Stimulated activated CD4-positive, alpha-beta T cell treated with anti-CD3 and anti-CD28 coated beads, Interleukin-2, amount 100 ng/mL, for 24 hours (primary cell): Measurements from ENCODE around the gene SLC31A1.
A peak's percentile ranks its signal among the peaks of the same experiment; 100 is the strongest.
"Not testable (repeated sequence)": the region's sequence is repeated elsewhere in the genome, so short reads cannot be mapped to it uniquely, and the experiment has no call there.

ENCODE experiments used
- DNase-seq, 2 donors: peaks; one replicate each; pipeline ENCODE4 v3.0.0-alpha.2; 2020

SLC31A1 gene

DNA sequence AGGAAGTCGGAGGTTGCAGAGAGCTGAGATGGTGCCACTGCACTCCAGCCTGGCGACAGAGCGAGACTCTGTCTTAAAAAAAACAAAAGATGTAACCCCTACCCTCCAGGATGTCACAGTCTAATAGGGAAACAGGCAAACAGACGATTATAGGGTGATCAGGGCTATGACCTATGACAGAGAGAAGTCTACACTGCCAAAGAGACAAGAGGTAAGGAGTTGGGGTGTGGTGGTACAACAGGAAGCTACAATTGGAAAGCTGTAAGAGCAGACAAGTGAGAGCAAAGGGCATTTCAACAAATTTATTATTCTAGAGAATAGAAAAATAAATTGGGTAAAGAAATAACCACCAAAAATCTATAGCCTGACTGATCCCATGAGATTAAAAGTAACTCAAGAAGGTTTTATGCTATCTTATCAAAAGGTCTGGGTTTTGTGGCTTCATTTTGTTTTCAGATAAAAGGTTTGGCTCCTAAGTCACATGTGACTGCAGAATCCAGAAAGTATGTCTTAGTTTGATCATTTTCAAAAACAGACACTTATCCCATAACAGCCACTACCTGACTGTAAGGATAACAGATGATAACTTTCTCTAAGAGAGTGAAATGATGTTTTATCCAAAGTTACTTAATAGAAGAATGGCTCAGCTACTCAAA lies 46.7 kb downstream of the SLC31A1 start:
- no peak for DNase-seq

DNA sequence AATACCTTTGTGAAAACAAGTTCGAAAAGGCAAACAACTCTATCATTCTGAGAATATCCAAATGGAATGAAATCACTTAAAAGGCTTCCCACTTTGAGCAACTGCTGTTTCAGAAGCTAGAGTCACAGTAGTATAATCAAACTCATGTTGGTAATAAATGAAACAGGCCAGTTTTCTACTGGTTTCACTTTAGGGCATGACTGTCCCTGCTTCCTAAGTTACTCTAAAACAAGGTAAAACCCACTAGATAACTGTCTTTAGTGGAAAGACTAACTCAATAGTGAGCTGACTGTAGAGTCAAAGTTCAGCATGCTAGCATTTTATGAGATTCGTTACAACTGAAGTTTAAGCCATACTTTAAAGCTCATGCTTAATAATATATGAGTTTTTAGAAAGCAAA lies 48.0 kb downstream of the SLC31A1 start:
- no peak for DNase-seq

DNA sequence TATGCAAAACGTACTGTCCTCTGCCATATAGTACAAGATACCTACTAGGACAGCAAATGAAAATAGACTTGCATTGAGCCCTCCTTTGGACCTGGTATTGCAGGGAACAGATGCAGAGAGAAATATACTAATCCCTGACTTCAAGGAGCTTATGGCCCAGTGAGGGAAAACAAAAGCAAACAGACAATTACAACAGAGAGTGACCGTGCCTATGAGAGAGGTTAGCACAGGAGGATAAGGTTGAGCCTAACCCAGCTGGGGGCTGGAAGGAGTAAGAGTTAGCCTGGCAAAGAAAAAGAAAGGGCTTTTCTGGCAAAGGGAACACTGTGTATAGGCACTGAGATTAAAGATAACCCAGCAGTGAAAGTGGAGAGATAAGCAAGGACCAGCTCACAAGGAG lies 48.5 kb downstream of the SLC31A1 start:
- DNase-seq: no peak

DNA sequence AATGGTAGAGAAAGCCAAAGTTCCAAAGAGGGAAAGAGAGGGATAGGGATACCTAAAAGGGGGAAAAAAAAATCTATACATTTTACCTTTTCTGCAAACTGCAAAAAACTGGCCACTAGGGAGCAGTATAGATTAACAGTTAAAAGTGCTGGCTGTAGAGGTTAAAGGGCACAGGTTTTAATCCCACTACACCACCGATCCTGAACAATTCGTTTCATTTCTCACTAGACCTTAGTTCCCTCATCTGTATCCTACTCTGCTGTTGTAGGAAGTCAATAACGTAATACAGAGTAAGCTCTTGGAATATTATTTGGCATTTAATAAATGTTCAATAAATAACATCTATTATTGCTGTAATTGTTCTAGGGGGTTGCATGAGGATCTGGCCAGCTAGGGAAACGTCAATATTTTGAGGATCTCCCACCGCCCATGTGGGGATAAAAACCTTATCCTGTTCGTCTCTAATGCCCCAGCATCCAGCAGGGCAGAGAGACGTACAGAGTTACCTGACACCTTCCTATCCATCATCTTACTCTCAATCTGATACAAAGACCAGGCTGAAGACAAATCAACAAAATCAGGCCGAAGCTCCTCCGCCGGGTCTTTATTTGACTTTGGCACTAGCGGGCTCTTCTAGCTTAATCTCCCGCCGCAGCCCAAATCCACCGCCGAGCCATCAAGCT lies 53.3 kb downstream of the SLC31A1 start:
- peak in 1 of 2 donors; percentile 36 for DNase-seq

DNA sequence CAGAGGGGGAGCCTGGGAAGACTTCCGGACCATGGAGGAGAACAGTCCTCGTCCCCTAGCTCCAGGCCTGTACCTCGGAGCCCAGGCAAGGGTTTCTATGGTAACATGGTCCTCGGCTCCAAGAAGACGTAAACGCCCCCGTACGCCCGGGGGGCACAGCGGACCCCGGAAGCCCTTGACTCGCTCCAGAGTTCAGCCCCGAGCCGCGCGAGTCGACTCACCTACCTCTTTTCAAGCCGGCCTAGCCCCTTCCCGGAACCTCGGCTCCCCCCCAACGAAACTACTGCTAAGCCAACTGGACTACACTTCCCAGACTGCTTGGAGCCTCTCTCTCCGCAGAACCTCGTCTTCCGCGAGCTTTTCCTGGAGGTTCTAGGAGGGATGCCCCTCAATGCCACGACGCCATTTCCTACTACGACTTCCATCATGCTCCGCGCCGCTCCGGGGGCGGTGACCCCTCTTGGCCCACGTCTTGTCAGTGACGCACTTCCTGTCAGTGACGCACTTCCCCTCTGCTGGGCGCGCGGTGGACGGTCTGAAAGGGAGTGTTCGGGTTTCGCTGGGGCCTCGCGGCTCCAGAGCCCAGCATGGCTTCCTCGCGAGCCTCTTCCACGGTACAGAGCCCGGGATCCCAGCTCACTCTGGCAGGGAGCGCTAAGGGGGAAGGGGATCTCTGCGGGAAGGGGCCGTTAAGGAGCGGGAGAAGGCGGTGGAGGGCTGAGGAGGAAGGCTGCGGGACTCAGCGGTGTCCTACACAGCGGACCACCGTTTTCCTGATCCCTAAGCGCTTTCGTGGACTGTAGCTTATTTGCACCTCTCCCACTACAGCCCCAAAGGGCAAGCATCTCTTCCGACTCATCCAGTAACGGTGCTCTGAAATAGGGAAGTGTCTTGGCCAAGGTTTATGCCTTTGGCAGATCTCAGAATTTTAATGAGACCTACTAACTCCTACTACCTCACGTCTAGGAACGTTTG lies 54.1 kb downstream of the SLC31A1 start, which contains the start of the genes CDC26 and PRPF4:
TSS of gene CDC26 (minus strand) at position 416 of the 975 bp plus-strand sequence. CDS start 3,065 bp downstream, outside the sequence.
TSS of gene PRPF4 (plus strand) at position 502 of the 975 bp plus-strand sequence. CDS start at position 588, 86 bp downstream.
- peak; percentile 96 to 97 for DNase-seq

DNA sequence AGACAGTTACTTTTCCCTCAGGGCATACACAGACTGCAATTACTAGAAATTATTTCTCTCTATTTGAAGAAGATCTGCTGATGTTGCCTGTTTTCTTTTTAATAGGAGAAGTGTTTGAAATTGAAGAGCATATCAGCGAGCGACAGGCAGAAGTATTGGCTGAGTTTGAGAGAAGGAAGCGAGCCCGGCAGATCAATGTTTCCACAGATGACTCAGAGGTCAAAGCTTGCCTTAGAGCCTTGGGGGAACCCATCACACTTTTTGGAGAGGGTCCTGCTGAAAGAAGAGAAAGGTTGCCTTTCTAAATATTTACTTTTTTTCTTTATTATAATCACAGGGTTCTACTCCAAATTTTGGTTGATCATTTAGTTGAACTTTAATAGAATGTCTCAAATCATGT lies 57.5 kb downstream of the SLC31A1 start:
- no peak for DNase-seq

DNA sequence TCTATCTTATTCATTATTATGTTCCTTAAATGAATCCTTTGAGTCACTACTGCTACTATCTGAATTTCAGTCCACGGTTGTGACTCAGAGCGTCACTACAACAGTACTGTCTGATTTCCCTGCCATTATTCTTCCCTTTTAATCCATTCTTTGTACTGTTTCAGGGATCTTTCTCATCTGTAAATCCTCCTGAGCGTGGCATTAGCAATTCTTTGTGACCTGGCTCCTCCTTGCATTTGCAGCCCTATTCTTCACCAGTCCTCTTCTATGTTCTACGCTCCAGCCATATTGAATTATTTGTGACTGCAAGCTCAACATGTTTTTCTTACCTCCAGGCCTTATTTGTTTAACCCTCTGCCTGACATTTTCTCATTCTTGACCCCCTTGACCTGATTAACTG lies 60.0 kb downstream of the SLC31A1 start:
- DNase-seq: no peak

DNA sequence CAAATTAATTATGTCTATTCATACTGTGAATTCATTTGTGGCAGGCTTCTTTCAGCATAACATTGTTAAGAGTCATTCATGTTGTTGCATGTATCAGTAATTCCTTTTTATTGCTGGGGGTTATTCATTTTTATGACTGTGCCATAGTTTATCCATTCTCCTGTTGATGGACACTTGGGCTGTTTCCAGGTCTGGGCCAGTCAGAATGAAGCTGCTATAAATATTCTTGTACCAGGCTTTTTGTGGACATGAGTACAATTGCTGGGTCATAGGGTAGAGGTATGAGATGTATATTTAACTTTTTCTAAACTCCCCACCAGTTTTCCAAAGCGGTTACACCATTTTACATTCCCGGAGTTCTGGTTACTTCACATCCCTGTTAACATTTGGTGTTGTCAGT lies 67.7 kb downstream of the SLC31A1 start:
- no peak for DNase-seq

DNA sequence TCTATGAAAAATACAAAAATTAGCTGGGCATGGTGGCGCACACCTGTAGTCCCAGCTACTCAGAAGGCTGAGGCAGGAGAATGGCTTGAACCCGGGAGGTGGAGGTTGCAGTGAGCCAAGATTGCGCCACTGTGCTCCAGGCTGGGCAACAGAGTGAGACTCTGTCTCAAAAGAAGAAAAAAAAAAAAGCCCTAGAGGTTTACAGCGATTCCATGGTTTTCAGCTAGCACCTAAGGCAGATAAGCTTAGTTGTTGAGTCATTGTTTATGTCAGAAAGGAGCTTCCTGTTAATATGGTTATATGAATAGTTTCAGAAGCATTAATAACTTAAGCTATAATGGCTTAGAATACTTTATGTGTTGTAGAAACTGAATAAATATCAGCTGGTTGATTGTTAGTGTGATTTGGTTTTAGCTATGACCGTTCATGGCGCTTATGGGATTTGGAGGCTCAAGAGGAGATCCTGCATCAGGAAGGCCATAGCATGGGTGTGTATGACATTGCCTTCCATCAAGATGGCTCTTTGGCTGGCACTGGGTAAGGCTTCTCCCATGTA lies 68.8 kb downstream of the SLC31A1 start:
- no peak for DNase-seq

DNA sequence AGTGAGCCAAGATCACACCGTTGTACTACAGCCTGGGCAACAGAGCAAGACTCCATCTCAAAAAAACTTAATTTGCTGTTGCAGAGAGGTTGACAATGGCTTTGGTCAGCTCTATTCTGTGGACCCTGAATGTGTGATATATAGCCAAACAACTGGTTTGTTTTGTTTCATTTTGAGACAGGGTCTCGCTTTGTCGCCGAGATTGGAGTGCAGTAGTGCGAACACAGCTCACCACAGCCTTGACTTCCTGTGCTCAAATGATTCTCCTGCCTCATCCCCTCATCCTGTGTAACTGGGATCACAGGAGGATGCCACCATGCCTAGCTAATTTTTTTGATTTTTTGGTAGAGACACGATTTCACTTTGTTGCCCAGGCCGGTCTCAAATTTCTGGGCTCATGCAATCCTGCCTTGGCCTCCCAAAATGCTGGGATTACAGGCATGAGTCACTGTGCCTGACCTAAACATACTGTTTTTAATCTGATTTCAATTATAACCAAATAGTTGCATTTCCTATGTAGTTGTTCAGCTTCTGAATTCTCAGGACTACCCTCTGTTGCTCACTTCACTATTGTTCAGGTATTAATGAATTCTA lies 72.0 kb downstream of the SLC31A1 start:
- DNase-seq: no peak

DNA sequence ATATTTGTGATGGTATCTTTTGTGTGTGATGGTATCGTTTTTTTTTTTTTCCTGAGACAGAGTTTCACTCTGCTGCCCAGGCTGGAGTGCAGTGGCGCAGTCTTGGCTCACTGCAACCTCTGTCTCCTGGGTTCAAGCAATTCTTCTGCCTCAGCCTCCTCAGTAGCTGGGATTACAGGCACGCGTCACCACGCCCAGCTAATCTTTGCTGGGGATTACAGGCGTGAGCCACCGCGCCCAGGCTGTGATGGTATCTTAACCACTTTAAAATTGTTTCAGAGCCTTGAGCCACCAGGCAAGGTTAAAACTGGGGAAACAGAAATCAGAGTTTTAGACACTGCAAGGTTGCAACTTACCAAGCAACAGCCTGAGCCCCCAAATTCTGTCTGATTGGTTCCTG lies 74.9 kb downstream of the SLC31A1 start:
- not testable (repeated sequence) for DNase-seq

DNA sequence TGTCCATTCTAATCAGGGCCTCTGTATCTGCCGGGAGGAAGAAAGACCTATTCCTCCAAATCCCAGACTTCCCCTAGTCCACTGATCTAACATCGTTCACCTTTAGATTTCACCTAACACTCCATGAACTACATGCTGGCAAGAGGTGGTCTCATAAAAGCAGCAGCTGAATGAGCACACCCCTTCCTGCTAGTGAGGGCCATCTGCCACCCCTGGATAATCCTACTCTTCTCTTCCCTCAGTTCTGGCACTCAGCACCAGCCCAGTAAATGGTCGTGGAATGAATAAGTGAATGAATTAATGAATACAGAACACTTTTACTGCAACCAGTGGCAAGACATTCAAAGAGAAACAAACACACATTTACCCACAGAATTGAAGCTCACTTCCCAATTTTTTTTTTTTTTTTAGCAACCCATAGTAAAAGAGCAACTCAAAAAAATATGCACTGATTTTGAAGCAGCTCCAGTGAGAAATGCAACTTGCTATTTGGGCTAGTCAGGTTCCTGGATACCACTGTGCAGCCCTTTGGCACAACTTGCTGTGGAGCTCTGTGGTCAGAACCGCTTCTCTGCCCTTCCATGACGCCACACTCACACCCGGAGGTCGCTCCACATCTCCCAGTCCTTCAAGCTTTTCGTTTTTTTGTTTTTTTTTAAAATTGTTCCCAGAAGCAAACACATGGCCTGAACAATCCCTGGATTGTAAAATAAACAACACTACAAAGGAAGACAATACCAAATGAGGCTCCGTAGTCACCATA lies 75.6 kb downstream of the SLC31A1 start:
- DNase-seq: no peak

DNA sequence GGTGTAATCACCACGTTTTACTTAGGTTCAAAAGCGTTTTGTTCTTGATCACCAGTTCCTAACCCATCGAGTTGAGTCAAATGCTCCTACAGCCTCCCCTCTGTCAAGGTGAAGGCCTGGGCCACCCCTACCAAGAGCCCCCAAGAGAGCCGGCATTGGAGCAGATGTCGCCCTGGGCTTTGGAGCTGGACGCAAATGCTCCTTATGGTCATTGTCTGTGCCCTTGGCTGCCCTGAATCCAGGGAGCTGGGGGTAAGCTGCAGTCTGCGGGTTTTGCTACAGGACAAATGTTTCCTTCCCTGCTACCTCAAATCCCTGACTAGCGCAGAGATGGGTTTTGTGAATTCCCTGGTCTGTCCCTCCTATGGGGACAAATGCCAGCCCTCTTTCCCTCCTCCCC lies 77.0 kb downstream of the SLC31A1 start:
- DNase-seq: no peak

DNA sequence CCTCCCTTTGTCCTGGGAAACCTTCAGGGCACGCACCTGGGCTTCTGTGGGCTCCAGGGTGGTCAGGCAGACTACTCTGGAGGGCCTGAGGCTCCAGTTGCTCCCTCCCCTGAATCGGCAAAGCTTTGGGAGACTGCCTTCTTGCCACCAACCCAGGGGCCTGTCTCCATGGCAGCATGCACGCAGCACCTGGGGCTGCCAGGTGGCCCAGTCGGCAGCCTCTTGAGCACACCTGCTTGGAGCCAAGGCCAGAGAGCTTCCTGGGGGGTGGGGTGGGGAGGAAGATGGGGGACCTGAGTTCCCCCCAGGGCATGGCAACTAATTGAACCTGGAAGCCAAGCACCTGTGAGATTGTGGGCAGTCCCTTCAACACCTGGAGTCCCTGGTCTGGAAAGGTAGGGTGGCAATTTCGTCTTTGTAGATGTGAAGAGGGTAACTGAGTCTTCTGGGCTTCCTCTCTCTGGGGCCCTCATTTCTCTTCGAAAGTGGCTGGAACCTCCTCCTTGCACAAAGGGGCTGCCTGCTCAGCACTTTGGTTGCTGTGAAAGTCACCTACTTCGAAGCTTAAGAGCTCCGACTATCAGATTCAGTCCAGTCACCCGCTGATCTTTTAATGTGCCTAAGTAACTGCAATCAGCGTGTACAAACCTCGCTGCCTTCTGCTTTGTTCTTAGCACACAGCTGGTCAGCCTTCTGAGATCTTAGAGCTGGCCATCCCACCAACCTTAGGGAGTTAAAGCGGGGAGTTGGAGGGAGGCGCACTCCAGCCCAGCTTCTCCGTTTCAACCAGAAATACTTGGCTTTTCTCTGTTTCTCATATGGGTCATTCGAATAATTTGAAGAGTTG lies 77.8 kb downstream of the SLC31A1 start:
- no peak for DNase-seq

DNA sequence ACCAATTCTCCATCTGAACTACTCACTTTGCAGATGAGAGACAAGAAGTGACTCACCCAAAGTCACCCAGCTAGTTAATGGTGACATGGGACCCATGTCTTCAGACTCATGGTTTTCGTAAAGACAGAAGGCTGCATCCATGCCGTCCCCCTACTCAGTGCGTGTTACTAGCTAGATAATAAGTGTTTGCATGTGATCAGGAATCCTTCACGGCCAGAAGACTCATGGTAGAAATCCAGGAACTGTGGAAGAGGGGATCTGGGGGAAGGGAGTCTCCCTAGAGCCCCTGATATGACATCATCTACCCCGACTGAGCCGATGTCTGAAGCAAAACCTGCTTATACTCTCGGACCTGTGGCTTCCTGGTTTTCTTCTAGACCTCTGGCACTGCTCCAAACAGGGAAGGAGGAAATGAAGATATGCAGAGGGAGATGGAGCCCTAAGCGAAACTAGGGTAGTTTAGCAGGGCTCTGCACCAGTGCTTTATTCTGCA lies 78.5 kb downstream of the SLC31A1 start:
- DNase-seq: no peak

DNA sequence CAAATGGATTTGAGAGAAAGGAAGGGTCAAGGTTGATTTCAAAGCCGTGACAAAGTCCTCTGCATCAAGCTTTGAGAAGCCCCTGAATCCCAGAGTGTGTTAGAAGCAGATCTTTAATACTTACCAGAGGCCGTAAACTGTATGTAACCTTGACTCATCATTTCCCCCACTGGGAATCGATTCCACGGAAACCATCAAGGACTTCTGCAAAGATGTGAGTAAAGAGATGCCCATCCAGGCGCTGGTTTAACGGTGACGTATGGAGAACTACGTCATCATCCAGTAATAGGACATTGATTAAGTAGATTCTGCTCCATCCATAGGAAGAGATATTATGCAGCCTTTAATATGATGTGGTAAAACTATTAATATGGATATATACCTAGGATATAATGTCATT lies 80.2 kb downstream of the SLC31A1 start:
- no peak for DNase-seq

DNA sequence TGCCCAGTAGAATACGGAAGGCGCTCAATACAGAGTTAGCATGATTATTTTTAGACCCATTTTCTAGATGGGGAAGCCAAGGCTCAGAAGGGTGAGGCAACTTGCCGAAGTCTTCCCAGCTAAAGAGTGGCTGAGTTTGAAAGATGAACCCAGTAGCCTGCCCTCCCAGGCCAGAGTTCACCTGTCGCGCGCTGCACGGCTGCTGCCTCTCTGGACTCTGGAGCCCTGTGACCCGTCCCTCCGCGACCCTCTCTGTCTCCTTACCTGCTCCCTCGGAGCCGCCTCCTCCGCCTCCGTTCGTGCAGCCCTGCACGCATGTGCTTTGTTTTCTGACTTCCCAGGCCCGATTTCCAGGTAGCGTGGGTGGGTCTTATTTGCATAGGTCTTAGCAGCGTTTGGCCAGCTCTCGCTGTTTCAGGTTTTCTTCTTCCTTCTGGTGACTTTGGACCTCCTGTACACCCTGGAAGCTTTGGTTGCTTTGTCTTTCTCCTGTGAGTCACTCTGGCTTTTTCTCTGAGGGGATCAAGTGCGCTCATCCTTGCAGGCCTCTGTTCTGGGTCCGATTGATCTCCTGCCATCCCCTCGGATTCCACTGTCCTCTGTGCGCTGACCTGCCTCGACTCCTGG lies 81.6 kb downstream of the SLC31A1 start, which contains the start of gene RNF183:
TSS of gene RNF183 (minus strand) at position 585 of the 627 bp plus-strand sequence. CDS start 5,192 bp downstream, outside the sequence.
- no peak for DNase-seq

DNA sequence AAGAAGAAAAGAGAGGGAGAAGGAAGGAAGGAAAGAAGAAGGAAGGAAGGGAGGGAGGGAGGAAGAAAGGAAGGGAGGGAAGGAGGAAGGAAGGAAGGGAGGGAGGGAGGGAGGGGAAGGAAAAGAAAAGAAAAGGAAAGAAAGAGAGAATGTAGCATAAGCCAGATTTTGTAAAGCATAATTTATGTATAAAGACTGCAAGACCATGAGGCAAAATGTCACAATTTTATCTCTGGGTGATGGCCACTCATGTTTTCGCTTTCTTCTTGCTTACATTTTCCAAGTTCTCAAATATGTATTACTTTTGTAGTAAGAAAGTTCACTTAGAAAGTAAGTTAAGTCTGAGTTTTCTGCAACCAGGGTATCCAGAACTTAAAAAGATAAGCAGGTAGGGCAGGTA lies 85.2 kb downstream of the SLC31A1 start:
- DNase-seq: no peak

DNA sequence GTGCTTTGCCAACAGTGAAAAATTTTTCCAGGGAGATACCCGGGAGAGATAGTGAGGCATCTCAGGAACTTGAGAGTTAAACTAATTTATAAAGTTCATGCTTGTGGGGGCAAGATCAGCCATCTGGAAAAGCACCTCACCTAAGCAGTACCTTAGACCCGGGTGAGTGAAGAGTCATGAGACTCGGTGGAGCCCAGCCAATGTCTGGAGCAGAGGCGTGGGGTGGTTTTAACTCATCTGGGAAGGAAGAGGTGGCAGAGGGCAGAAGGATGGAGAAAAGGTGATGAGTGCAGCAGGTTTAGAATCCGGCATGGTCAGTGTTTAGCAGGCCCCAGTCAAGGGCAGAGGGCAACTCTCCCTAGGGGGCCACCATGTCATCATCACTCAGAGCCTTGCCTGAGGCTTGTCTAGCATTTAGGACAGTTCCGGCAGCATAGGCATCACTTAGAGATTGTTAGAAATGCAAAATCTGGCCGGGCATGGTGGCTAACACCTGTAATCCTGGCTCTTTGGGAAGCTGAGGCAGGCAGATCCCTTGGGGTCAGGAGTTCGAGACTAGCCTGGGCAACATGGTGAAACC lies 86.1 kb downstream of the SLC31A1 start:
- no peak for DNase-seq
